Activated T-cell treated with anti-CD3 and anti-CD28 coated beads, Interleukin-2, amount 50 U/mL, for 24 hours (primary cell): ENCODE results near the gene CYSRT1.
A peak's percentile ranks its signal among the peaks of the same experiment; 100 is the strongest.

Source experiments
- DNase-seq: peaks from one replicate; pipeline ENCODE4 v3.0.0-alpha.2; 2020
- H3K27ac Mint-ChIP-seq: 2 replicates; pipeline ENCODE4 v1.8.0; 2020; ENCODE audit warnings: mild to moderate bottlenecking, mixed read lengths
- H3K27me3 Mint-ChIP-seq: 2 replicates; pipeline ENCODE4 v1.8.0; 2020; ENCODE audit warnings: mixed read lengths
- H3K36me3 Mint-ChIP-seq: 2 replicates; pipeline ENCODE4 v1.8.0; 2020; ENCODE audit warnings: low read depth, mixed read lengths
- H3K4me1 Mint-ChIP-seq: 2 replicates; pipeline ENCODE4 v1.8.0; 2020; ENCODE audit warnings: low read depth, mixed read lengths
- H3K4me3 Mint-ChIP-seq: 2 replicates; pipeline ENCODE4 v1.8.0; 2020; ENCODE audit warnings: mild to moderate bottlenecking, moderate library complexity, mixed read lengths
- H3K9me3 Mint-ChIP-seq: 2 replicates; pipeline ENCODE4 v1.8.0; 2020; ENCODE audit warnings: mixed read lengths

Gene CYSRT1

GRCh38 chr9:137186385-137186784 lies 38.6 kb upstream of the CYSRT1 start:
- H3K4me3 Mint-ChIP-seq, result peak overlapping the region; percentile 96
- H3K9me3 Mint-ChIP-seq, result no peaks in the 10 kb centered on the region
- H3K27ac Mint-ChIP-seq, result peak overlapping the region; percentile 68
- DNase-seq, result no peak
- peaks cover 49% of the 10 kb centered on the region for H3K4me1 Mint-ChIP-seq
- peaks cover 86% of the 10 kb centered on the region for H3K36me3 Mint-ChIP-seq
- H3K27me3 Mint-ChIP-seq, result no peaks in the 10 kb centered on the region

- H3K4me1 Mint-ChIP-seq, result peaks cover 49% of the 10 kb centered on the region
- no peak for DNase-seq
- peaks cover 79% of the 10 kb centered on the region for H3K36me3 Mint-ChIP-seq
- H3K27me3 Mint-ChIP-seq, result no peaks in the 10 kb centered on the region
- H3K4me3 Mint-ChIP-seq, result peak overlapping the region; percentile 96
- no peaks in the 10 kb centered on the region for H3K9me3 Mint-ChIP-seq
- peak overlapping the region; percentile 93 for H3K27ac Mint-ChIP-seq
Measured at GRCh38 chr9:137187386-137187785, 37.6 kb upstream of the CYSRT1 start.

- Mint-ChIP-seq H3K4me3 (peak overlapping the region; percentile 96), H3K27ac (peak overlapping the region; percentile 93), H3K9me3 (no peaks in the 10 kb centered on the region), H3K27me3 (no peaks in the 10 kb centered on the region), H3K36me3 (peaks cover 74% of the 10 kb centered on the region), H3K4me1 (peaks cover 49% of the 10 kb centered on the region)
- no peak for DNase-seq
Measured at GRCh38 chr9:137188086-137188489, 36.9 kb upstream of the CYSRT1 start.

- Mint-ChIP-seq H3K27me3 (no peaks in the 10 kb centered on the region), H3K4me1 (peaks cover 49% of the 10 kb centered on the region), H3K4me3 (peak within 1 kb of the TSS; percentile 96), H3K36me3 (peaks cover 68% of the 10 kb centered on the region), H3K27ac (peak within 1 kb of the TSS; percentile 97), H3K9me3 (no peaks in the 10 kb centered on the region)
- peak; percentile 98 for DNase-seq
Measured at GRCh38 chr9:137188490-137189296, 36.3 kb upstream of the CYSRT1 start, which contains the start of the genes ANAPC2 and SSNA1. Gene ANAPC2, minus strand, starts transcription at chr9:137188560. Its CDS starts 28 bp downstream, at chr9:137188532. Gene SSNA1, plus strand, starts transcription at chr9:137188676. Its CDS starts 51 bp downstream, at chr9:137188727.

GRCh38 chr9:137189297-137190295 lies 35.4 kb upstream of the CYSRT1 start:
- Mint-ChIP-seq H3K36me3 (peaks cover 59% of the 10 kb centered on the region), H3K4me1 (peaks cover 47% of the 10 kb centered on the region), H3K9me3 (no peaks in the 10 kb centered on the region), H3K27me3 (no peaks in the 10 kb centered on the region), H3K4me3 (peak overlapping the region; percentile 96), H3K27ac (peak overlapping the region; percentile 97)
- DNase-seq, result no peak

- peak overlapping the region; percentile 96 for H3K4me3 Mint-ChIP-seq
- peaks cover 55% of the 10 kb centered on the region for H3K36me3 Mint-ChIP-seq
- no peak for DNase-seq
- peaks cover 45% of the 10 kb centered on the region for H3K4me1 Mint-ChIP-seq
- H3K27ac Mint-ChIP-seq, result peak overlapping the region; percentile 97
- H3K9me3 Mint-ChIP-seq, result no peaks in the 10 kb centered on the region
- H3K27me3 Mint-ChIP-seq, result no peaks in the 10 kb centered on the region
Measured at GRCh38 chr9:137190315-137190856, 34.6 kb upstream of the CYSRT1 start.

- Mint-ChIP-seq H3K27ac (peak overlapping the region; percentile 40), H3K27me3 (no peaks in the 10 kb centered on the region), H3K4me3 (no peak overlapping the region), H3K9me3 (no peaks in the 10 kb centered on the region), H3K36me3 (peaks cover 47% of the 10 kb centered on the region), H3K4me1 (peaks cover 37% of the 10 kb centered on the region)
- no peak for DNase-seq
Measured at GRCh38 chr9:137191245-137191644, 33.7 kb upstream of the CYSRT1 start.

- H3K4me3 Mint-ChIP-seq, result no peak overlapping the region
- no peaks in the 10 kb centered on the region for H3K9me3 Mint-ChIP-seq
- H3K27ac Mint-ChIP-seq, result peak overlapping the region; percentile 40
- H3K27me3 Mint-ChIP-seq, result no peaks in the 10 kb centered on the region
- H3K36me3 Mint-ChIP-seq, result peaks cover 41% of the 10 kb centered on the region
- H3K4me1 Mint-ChIP-seq, result peaks cover 31% of the 10 kb centered on the region
- no peak for DNase-seq
Measured at GRCh38 chr9:137191691-137192447, 33.1 kb upstream of the CYSRT1 start.

GRCh38 chr9:137192448-137192780 lies 32.6 kb upstream of the CYSRT1 start:
- Mint-ChIP-seq H3K27ac (no peak overlapping the region), H3K9me3 (no peaks in the 10 kb centered on the region), H3K4me1 (peaks cover 26% of the 10 kb centered on the region), H3K27me3 (no peaks in the 10 kb centered on the region), H3K4me3 (no peak overlapping the region), H3K36me3 (peaks cover 35% of the 10 kb centered on the region)
- DNase-seq, result no peak

GRCh38 chr9:137192859-137193258 lies 32.1 kb upstream of the CYSRT1 start:
- H3K4me1 Mint-ChIP-seq, result peaks cover 24% of the 10 kb centered on the region
- no peak overlapping the region for H3K4me3 Mint-ChIP-seq
- H3K27me3 Mint-ChIP-seq, result no peaks in the 10 kb centered on the region
- H3K27ac Mint-ChIP-seq, result no peak overlapping the region
- no peaks in the 10 kb centered on the region for H3K9me3 Mint-ChIP-seq
- peaks cover 31% of the 10 kb centered on the region for H3K36me3 Mint-ChIP-seq
- no peak for DNase-seq

GRCh38 chr9:137193771-137194170 lies 31.2 kb upstream of the CYSRT1 start:
- H3K4me3 Mint-ChIP-seq, result no peak overlapping the region
- no peak overlapping the region for H3K27ac Mint-ChIP-seq
- no peaks in the 10 kb centered on the region for H3K27me3 Mint-ChIP-seq
- H3K9me3 Mint-ChIP-seq, result no peaks in the 10 kb centered on the region
- peaks cover 26% of the 10 kb centered on the region for H3K36me3 Mint-ChIP-seq
- peaks cover 28% of the 10 kb centered on the region for H3K4me1 Mint-ChIP-seq
- no peak for DNase-seq

GRCh38 chr9:137194388-137194787 lies 30.6 kb upstream of the CYSRT1 start:
- DNase-seq, result no peak
- Mint-ChIP-seq H3K27ac (no peak overlapping the region), H3K36me3 (peaks cover 21% of the 10 kb centered on the region), H3K4me3 (no peak overlapping the region), H3K27me3 (no peaks in the 10 kb centered on the region), H3K9me3 (no peaks in the 10 kb centered on the region), H3K4me1 (peaks cover 26% of the 10 kb centered on the region)

- peaks cover 17% of the 10 kb centered on the region for H3K36me3 Mint-ChIP-seq
- no peaks in the 10 kb centered on the region for H3K27me3 Mint-ChIP-seq
- no peaks in the 10 kb centered on the region for H3K9me3 Mint-ChIP-seq
- no peak overlapping the region for H3K4me3 Mint-ChIP-seq
- no peak for DNase-seq
- no peak overlapping the region for H3K27ac Mint-ChIP-seq
- peaks cover 23% of the 10 kb centered on the region for H3K4me1 Mint-ChIP-seq
Measured at GRCh38 chr9:137194909-137195308, 30.1 kb upstream of the CYSRT1 start.
